HG03571 (cell line): ENCODE results near the gene KLHL29.

ENCODE experiments used
- ATAC-seq: cut with Tn5 transposase; IDR thresholded peaks from one replicate; pipeline ENCODE4 v1.9.1; 2021; ENCODE audit not compliant: unreplicated experiment

Gene KLHL29

DNA sequence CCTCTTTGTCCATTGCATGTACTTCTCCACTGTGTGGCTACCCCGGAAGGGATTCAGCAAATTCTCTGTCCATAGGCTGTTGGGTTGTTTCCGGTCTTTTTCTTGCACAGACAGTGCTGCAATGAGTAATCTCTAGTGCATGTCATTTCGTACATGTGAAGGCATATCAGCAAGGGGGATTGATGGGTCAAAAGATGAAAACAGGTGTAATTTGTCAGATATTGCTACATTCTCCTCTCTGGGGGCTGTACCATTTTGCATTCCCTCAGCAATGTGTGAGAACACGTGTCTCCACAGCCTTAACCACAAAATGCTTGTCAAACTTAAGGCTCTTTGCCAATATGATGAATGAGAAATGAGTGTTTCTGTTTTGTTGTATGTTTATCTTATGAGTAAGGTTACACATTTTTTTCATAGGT lies 60.5 kb downstream of the KLHL29 start:
- no peak for ATAC-seq

DNA sequence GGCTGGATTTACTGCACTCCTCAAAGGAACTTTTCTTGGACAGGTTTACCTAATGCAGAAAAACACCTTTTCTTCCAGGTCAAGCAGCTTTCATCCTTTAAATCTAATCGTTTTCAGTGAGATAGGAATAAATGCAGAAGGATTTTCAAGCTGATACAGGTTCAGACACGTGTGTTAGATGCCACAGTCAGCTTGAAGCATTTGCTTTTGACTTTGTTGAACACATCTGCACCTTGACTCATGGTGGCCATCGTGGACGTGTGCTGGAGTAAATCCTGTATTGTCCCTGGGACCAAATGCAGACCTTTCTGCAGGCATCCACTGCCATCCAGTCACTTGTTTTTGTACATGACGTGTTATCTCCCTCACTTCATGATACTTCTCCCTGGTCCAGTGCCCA lies 61.9 kb downstream of the KLHL29 start:
- ATAC-seq, result no peak

DNA sequence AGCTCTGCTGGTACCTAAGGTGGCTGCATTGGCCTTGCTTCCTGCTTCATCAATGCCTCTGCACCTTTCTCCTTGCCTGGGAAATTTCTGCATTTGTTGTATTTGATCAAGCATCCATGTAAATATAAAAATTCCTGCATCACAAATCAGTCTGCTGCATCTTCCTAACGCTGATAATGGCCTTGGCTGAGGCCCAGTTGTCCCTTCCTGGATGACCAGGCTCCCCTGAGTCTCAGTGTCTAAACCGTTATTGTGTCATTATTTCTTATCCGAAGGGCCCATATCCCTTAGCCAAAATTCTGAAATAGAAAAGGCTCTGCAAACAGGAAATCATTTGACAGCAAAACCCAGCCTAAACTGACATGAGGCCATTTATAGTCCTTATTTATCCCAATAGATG lies 62.4 kb downstream of the KLHL29 start:
- no peak for ATAC-seq

DNA sequence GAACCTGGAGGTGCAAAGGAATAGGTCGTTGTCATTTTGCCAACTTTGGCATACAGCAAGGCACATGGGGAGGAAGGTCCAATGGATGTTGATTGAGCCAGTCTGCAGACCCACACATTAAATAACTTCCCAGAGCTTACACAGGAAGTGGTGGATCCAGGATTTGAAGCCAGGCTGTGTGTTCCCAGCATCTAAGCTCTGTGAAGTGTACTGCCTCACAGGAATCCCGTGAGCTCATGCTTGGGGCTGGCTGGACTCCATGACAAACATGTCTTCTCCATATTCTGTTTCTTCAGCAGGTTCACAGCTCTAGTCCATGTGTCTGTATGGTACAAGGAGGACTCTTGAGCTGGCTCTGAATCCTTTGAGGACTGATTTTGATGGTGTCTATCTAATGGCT lies 63.9 kb downstream of the KLHL29 start:
- ATAC-seq, result no peak

DNA sequence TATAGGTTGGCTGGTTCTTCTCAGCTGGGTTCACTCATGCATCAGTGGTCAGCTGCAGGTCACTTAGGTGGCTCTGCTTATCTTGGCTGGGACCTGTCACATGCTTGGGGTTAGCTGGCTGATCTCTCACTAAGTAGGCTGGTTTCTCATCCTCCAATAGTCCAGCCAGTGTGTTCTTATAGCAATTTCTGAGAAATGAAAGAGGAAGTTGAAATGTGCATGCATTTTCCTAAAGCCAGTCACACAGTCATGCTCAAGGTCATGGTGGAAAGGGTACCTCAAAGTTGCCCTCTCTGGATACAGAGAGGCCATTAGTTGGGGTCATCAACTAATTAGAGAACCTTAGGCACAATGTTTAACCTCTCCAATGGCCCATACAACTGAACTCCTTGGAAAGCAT lies 64.4 kb downstream of the KLHL29 start:
- ATAC-seq, result peak; percentile 80

DNA sequence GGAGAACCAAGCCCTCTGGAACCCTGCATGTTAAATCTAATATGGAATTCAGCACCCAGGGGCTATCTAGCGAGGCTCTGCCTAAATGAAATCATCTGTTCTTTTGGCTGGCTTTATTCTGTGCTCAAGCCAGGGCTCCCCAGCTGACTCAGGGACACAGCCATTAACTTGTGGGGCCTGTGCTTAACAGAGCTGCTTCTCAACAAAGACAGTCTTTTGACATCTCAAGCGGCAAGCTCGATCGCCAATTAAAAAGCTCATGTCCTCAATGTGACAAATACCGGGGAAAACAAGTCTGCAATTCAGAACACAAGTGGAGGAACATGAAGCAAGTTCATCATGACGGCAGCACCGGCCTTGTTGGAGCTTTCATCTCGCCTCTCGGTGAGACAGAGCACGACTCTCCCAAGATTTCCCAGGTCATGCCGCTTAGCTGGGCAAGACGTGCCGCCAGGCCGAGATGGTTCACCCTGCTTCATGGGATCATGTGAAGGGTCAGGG lies 64.9 kb downstream of the KLHL29 start:
- no peak for ATAC-seq

DNA sequence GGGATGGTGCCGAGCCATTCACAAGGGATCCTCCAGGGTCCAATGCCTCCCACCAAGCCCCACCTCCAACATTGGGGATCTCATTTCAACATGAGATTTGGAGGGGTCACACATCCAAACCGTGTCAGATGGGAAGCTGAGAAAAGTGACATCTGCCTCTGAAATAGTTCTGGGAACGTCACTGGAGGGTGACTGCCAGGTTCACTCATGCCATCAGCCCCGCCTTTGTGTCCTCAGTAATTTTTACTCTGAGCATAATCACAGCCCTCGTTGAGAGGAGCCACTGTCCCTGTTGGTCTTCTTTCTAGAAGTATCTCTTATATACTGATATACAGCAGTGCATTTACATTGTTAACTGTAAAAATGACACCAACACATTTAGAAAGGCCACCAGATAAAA lies 67.4 kb downstream of the KLHL29 start:
- ATAC-seq, result no peak

DNA sequence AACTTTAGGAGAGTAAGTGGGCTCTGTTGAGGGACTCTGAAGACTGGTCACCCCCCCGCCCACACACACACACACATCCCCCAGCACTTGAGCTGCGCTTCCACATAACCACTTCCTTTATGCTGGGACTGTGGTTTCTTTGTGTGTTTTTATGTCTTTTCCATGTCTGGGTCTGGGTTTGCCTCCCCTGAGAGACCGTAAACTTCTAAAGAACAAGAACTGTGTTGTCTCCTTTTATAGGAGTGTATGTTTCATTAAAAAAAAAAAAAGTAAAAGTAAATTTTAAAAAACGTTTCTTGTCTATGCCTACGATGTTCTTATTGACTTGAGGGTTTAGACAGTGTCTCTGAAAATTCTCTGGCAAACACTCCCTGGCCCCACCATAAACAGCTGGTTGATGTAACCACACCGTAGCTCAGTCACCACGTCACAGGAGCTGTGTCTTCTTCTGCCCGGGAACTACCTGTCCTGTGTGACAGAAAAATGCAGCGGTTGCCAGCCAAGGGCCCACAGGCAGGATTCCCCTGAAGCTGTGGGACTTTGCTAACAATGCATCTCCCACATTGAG lies 68.0 kb downstream of the KLHL29 start:
- ATAC-seq, result no peak

DNA sequence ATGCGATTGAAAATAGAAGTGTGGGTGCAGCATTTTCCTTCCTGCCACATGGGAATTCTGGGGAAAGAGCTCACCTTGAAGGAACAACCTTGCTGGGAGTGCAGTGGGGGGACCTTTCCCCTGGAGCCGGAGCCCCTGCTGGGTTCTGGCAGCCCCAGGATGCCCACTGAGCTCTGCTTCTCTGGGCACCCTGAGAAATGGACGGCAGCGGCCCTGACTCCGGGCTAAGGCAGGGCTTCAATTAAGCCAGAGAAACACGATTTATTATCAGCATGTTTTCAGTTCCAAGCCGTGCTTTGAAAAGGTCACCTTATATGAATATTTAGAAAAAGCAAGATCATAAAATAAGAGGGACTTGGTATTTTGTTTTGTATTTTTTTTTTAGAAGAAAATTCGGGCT lies 68.5 kb downstream of the KLHL29 start:
- ATAC-seq, result no peak

DNA sequence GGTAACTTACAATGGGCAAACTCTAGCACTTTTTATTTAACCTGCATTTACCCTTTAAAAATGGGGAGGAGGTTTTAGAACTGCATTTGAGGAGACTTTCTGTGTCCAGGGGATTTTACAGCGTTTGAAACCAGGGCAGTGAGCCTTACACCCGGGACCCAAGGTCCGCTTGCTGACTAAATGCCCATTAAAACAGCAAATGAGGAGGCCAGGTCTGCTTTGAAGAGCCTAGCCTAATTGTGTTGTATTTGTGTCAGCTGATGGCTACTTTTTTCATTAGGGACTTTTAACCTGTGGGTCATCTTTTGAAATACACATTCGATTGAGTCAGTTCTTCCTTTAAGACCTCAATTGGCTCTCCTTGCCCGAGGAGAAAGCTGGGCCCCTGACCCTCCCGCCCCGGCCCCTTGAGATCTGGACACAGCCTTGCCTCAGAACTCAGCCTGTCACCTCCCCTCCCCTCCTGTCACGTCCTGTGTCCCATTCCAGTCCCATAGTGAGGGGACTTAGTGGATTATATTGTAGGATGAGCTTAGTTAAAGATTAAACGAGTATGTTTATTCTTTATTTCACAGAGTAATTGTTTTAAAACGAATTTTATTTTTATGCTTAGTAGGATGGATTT lies 69.0 kb downstream of the KLHL29 start:
- no peak for ATAC-seq

DNA sequence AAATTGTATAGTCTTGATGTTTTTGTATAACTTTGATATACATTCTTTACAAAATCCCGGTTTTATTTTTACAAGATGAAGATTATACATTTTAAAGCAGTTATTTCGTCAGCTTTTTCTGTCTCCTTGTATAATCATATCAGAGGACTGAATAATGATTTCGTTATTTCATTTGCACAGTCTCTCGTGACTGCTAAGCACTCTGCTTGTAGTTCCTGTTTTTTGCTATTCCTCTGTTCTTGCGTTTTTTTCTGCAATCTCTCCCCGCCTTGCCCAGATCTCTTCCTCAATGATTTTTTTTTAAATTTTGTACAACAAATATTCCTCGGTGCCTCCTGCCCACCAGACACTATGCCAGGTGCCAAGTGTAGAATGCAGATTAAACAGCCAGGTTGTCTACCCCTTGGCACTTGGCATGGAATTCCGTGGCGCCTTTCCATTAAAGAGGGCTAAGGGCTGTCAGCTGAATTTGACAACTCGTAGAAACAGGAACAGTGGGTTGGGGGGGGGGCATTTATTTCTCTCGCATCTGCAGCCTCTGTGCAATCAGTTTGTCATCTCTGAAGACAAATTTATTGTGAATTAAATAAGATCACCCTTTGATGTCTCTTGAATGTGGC lies 69.6 kb downstream of the KLHL29 start:
- ATAC-seq, result no peak

DNA sequence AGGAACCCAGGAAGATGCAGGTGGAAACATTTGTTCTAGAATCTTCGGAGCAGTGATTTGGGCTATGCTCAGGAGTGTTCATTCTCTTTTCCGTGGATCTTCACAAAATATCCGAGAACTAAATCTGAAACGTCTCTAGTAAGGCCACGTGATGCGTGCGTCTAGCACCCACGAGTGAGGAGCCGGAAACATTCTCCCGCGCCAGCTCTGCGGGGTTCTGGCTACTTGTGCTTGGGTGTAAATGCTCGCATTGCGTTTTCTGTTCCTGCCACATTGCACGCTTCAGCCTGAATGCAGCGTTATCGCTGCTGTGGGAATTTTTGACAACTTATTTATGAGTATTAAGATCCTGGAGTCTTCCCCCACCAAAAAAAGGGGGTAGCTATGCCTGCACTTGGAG lies 71.4 kb downstream of the KLHL29 start:
- ATAC-seq, result no peak

DNA sequence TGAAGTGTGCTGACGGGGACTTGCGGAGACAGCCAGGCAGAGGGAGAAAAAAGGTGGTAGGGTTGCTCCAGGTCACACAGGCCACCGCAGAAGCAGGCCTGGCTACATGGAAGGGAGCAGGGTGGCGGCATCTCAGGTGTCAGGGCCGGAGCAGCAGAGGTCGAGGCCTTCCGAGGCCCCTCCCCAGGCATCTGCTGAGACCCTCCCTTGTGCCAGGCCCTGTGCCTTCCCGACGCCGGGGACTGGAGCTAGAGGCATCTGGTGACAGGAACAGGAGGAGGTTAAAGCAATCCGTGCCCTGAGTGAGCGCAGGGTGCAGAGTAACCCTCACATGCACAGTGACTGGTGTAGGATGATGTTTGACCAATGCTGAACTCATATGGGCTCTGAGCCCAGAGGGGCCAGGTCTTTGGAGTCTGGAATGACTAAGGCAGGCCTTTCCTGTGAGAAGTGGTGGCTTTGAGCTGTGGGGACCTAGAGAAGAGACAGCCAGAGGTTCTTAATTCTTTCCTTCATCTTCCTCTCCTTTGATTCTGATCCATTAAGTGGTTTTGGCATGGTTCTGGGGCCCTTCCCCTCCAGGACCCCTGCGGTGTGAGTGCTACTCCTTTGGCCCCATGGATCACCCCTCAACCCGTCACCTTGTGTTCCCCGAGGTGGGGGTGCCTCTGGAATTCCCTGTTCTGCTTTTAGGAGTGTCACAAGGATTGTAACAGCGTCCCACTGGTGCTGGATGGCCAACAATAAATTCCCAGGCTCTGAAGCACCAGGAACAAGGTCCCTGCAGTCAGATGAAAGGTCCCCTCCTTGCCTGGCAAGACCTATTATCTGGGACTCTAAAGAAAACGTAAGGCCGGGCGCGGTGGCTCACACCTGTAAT lies 72.1 kb downstream of the KLHL29 start:
- ATAC-seq, result no peak

DNA sequence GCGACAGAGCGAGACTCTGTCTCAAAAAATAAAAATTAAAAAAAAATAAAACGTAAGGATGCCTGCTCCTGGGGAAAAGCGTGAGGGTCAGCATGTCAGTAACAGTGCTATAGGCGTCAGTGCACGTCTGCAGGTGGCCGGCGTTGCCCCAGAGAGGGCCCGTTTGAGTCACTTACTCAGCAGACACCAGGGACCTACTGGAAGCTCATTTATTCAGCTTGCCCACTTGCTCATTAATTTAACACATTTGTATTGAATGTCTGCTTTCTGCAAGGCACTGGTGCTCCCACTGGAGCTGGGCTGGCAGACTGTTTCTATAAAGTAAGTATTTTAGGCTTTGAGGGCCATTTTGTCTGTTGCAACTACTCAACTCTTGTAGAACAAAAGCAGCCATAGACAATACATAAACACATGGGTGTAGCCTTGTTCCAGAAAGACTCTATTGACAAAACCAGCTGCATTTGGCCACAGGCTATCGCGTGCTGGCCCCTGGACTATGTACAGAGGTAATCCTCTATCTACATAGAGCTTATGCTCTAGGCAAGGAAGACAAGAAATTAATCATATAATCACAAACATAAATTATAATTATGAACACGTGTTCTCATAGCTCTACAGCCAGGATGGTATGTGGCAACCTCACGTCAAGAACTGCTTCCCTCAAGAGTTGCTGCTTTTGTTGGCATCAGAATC lies 73.2 kb downstream of the KLHL29 start:
- ATAC-seq, result no peak

DNA sequence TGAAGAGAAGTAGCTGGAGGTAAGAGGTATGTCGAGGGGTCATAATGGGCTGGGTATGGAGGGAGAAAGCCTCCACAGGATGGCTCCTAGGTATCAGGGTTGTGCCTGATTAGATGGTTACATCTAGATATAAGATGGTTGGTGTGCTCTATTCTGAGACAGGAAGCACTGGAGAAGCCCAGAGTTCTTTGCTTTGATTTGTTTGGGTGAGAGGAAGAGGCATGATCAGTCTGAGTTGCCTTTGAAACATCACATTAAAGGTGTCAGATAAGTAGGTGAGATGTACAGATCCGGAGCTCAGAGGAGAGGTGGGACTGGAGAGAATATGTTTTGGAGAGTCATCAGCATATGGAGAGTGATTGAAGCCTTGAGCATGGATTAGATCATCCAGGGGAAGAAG lies 74.1 kb downstream of the KLHL29 start:
- ATAC-seq, result no peak

DNA sequence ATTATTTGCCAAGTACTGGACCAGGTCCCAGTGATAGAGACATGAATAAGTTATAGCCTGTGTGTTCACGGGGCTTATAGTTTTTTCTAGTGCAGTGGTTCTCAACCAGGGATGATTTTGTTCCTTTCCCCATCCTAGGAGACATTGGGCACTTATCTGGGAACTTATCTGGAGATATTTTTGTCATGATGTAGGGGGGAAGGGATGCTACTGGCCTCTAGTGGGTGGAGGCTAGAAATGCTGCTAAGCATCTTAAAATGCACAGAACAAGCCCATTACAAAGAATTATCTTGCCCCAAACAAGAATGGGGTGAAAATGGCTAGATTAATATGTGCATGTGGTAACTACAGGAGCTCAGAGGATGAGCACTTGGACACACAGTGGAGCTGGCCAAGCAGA lies 75.2 kb downstream of the KLHL29 start:
- ATAC-seq, result no peak

DNA sequence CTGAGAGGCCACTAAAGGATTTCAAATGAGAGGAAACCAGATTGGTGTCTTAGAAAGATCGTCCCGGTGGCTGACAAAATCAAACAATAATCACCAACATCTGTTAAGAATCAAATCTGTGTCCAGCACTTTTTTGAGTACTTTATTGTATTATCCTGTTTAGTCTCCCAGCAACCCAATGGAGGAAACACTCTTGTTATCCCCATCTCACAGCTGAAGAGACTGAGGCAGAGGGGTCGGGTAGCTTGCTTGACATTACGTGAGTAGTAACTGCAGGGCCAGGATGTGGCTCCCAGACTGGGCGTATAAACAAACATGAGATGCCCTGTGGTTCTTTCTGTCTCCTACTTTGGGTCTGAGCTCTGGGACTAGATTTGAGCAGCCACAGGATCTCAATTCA lies 76.0 kb downstream of the KLHL29 start:
- no peak for ATAC-seq

DNA sequence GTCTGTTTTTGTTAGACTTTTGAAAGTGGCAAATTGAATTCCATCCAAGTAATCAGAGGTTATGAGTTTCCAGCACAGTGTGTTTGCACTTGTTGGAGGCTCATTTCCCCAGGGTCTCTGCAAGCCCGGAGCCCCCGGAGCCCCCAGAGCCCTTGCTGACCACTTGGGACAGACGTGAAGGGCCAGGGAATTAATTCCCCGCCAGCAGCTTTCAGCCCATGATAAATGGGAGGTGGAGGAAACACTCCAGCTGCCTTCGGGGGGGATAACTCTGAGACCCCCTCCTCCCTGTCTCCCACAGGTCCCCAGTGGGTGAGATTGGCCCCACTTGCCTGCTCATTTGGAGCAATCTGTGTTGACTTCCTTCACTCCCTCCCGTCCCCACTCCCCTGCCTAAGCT lies 79.2 kb downstream of the KLHL29 start:
- no peak for ATAC-seq

DNA sequence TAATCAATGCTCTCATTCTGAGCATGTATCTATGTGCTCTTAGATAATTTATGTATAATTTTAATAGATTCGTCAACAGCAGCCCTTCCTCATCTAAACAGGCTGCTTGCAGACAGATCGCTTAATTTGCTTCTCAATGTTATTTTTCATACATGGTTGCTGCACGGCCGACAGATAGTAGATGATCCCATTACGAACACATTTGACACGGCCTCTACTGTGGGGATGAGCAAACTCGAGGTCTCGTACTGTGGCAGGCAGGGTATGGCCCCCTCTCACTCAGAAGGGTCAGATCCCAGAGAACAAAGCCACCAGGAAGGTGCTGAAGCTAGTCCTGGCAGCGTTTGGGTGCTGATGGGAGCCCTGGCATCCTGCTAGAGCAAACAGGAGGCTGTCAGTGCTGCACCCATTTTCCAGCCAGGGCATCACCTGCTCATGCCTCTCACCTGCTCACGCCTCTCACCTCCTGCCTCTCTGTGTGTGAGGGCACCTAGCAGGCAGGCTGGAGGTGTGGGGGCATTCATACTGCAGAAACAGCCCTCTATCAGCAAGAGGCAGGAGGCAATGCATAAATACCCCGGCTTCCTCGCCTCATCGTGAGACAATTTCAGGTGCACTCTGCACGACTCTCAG lies 80.0 kb downstream of the KLHL29 start:
- no peak for ATAC-seq

DNA sequence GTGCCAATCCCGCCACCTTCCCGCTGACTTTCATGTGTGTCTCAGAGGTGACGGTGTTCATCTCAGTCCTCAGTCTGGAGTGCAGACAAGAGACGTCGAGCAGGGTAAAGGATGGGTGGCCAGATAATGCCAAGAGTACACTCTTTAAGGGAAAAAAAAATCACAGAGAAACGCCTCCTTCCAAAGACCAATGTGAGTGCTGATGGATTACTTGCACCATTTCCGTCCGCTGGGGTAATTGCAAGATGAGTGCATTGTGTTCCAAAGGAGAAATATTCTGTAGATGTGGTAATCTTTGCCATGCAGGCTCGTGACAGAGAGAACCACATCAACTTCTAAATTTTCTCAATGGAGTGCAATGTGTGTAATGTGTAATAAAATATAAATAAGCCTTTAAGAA lies 81.0 kb downstream of the KLHL29 start:
- no peak for ATAC-seq

DNA sequence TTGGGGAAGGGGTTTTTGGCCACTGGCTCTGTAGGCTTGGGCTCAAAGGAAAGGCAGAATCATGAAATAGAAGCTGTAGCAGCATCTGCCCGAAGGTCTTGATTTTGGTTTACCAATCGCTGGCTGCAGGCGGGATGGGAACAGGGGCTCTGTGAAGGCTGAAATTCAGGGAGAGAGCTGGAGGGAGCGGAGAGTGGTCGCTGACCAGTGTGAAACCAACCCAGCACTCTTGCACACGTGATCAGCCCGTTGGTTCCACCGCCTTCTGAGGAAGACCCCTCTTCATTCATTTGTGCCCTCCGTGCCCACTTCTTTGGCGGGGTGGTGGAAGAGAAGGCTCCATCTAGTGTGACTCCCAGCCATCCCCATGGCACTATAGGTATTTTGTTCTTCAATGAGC lies 82.6 kb downstream of the KLHL29 start:
- no peak for ATAC-seq
